Measurements from ENCODE around the gene RNF114.
"Not testable (repeated sequence)": the region's sequence is repeated elsewhere in the genome, so short reads cannot be mapped to it uniquely, and the experiment has no call there.

DNA sequence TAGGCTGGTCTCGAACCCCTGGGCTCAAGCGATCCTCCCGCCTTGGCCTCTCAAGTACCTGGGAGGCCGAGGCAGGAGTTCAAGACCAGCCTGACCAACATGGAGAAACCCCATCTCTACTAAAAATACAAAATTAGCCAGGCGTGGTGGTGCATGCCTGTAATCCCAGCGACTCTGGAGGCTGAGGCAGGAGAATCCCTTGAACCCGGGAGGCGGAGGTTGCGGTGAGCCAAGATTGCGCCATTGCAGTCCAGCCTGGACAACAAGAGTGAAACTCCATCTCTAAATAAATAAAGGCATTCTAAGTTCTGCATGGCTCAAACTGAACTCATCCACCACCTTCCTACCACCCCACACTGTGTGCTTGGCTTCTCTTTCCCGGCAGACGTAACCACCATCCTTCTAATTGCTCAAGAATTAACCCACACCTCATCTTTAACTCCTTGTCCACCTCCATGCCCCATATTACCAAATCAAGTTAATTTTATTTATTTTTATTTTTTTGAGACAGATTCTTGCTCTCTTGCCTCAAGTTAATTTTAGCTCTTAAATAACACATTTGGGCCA is 19.7 kb downstream of the RNF114 start:
- TF ChIP-seq, protein P1, sequence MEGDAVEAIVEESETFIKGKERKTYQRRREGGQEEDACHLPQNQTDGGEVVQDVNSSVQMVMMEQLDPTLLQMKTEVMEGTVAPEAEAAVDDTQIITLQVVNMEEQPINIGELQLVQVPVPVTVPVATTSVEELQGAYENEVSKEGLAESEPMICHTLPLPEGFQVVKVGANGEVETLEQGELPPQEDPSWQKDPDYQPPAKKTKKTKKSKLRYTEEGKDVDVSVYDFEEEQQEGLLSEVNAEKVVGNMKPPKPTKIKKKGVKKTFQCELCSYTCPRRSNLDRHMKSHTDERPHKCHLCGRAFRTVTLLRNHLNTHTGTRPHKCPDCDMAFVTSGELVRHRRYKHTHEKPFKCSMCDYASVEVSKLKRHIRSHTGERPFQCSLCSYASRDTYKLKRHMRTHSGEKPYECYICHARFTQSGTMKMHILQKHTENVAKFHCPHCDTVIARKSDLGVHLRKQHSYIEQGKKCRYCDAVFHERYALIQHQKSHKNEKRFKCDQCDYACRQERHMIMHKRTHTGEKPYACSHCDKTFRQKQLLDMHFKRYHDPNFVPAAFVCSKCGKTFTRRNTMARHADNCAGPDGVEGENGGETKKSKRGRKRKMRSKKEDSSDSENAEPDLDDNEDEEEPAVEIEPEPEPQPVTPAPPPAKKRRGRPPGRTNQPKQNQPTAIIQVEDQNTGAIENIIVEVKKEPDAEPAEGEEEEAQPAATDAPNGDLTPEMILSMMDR (IDR thresholded peaks at IDR 0.05), result not testable (repeated sequence)
- not testable (repeated sequence) for TF ChIP-seq POLR2A (IDR thresholded peaks at IDR 0.05)

Measured in esophagus squamous epithelium (tissue), 4 donors.